Pancreas (tissue), 10 donors: Measurements from ENCODE around the gene POLR3GL. TPM values are rescaled to one million over a fixed set of nuclear protein-coding genes. Genes with fewer than 3 reads are reported as not detected.
A peak's percentile ranks its signal among the peaks of the same experiment; 100 is the strongest.
"Not testable (repeated sequence)": the region's sequence is repeated elsewhere in the genome, so short reads cannot be mapped to it uniquely, and the experiment has no call there.

Experiments
- ATAC-seq, 4 donors: fragments of 200-7000 bp; cut with Tn5 transposase; one replicate each; pipeline versions ENCODE4 v1.8.0 to v1.9.1; 2020; ENCODE audit warnings: mild to moderate bottlenecking in 4 of 4, moderate library complexity in 4 of 4
- DNase-seq, 6 donors: peaks; one replicate each; pipeline ENCODE4 v3.0.0-alpha.2; 2020
- FAIRE-seq: peaks from 2 replicates; lab custom pipeline; 2012; peaks lifted over from hg19 to GRCh38; lab: Jason Lieb, UNC
- H3K27ac ChIP-seq, 4 donors: fragments of 200-600 bp; sonication (generic); 1 replicate in 3 of 4; 2 replicates in 1 of 4; pipeline versions ENCODE4 v1.5.0 to v1.8.0; 2020
- H3K27me3 ChIP-seq, 4 donors: fragments of 200-600 bp; one replicate each; pipeline ENCODE4 v1.8.0; 2021
- H3K36me3 ChIP-seq, 3 donors: fragments of 200-600 bp; sonication (generic) in 1 of 3; one replicate each; pipeline versions ENCODE4 v1.5.0 to v1.8.0; 2020 to 2021
- H3K4me1 ChIP-seq, 3 donors: fragments of 200-600 bp; one replicate each; pipeline ENCODE4 v1.8.0; 2021
- H3K4me3 ChIP-seq, 4 donors: fragments of 200-600 bp; sonication (generic) in 2 of 4; one replicate each; pipeline versions ENCODE4 v1.5.0 to v1.8.0; 2020 to 2021
- H3K9me3 ChIP-seq, 4 donors: fragments of 200-600 bp; one replicate each; pipeline ENCODE4 v1.8.0; 2021
- CTCF ChIP-seq, 4 donors: fragments of 200-600 bp; sonication (generic) in 3 of 4; IDR thresholded peaks; one replicate each; pipeline versions ENCODE4 v1.5.0 to v1.8.0; 2021; ENCODE audit warnings: antibody characterized with exemption in 4 of 4
- WGBS, 2 donors: extraction: QIAGEN DNeasy Blood & Tissue Kit; methylation state at CpG; one replicate each; pipeline ENCODE4 v1.1.7; 2013; 5-methylcytosine and 5-hydroxymethylcytosine counted together
- intact Hi-C, 3 donors: fragments of 100-400 bp; cut with DNase I; formaldehyde crosslinking; loops; one replicate each; pipeline versions ENCODE4 v1.11.1 to v1.14.2; 2022
- polyA plus RNA-seq, 2 donors: library from polyadenylated mRNA; stranded (reverse); fragments of 200-250 nt; gene quantifications; one replicate each; pipeline ENCODE4 v1.2.3, GENCODE V29; 2013
- total RNA-seq, 6 donors: library from RNA; stranded (reverse); fragmentation: NEBNext Ultra II Directional in 4 of 6; extraction: Animal tissue kit (Norgen Biotek cat#: 25700) in 4 of 6; gene quantifications; one replicate each; pipeline versions ENCODE4 v1.2.1 to v1.2.4, GENCODE V29; 2021 to 2023
- donor health status: healthy with polysubstance abuse.
- donor health status: DM: no; HTN: no; CAD: no; lungs with moderate emphysema.
- donor health status: DM: no; HTN: no; CAD: no.
- donor health status: control.
- donor health status: control.
- donor health status: Bipolar disorder and iron deficiency.
- donor health status: DM: yes; HTN: yes; CAD: no.
- donor health status: DM: no; HTN: no; CAD: no.
- donor health status: DM: no; HTN: no; CAD: no.
- donor health status: DM: yes; HTN: yes; CAD: no.

The POLR3GL gene
- total and polyA plus RNA-seq, 8 donors: 3.9 to 27.6 (median 6.3) TPM

GRCh38 chr1:146020058-146021049, 55.9 kb downstream of the POLR3GL start:
- WGBS, 2 donors: 81 to 87% methylated on average over 4 of the region's 4 CpGs
- H3K27ac ChIP-seq: no peak overlapping the region
- peak in 2 of 4 donors; percentile 44 to 48 for ATAC-seq
- H3K4me3 ChIP-seq: no peak overlapping the region
- no peak for FAIRE-seq
- no peaks in the 10 kb centered on the region for H3K9me3 ChIP-seq
- H3K4me1 ChIP-seq: no peaks in the 10 kb centered on the region
- H3K36me3 ChIP-seq: no peaks in the 10 kb centered on the region
- no peaks in the 10 kb centered on the region for H3K27me3 ChIP-seq
- no peak for TF ChIP-seq CTCF (IDR thresholded peaks at IDR 0.05)
- intact Hi-C loops: no loop called here
- DNase-seq: no peak

GRCh38 chr1:146021050-146021445, 56.6 kb downstream of the POLR3GL start:
- H3K9me3 ChIP-seq: no peaks in the 10 kb centered on the region
- H3K4me1 ChIP-seq: no peaks in the 10 kb centered on the region
- intact Hi-C loops: no loop called here
- WGBS, 2 donors: 67 to 69% methylated on average over 1 of the region's 1 CpG
- no peak for FAIRE-seq
- no peaks in the 10 kb centered on the region for H3K27me3 ChIP-seq
- DNase-seq: no peak
- no peaks in the 10 kb centered on the region for H3K36me3 ChIP-seq
- TF ChIP-seq CTCF (IDR thresholded peaks at IDR 0.05): no peak
- ATAC-seq: no peak
- no peak overlapping the region for H3K4me3 ChIP-seq
- H3K27ac ChIP-seq: no peak overlapping the region

GRCh38 chr1:146021622-146022402, 57.3 kb downstream of the POLR3GL start, which contains the start of gene HJV:
Gene HJV, minus strand, starts transcription at chr1:146021735. Its CDS starts 1,504 bp downstream, at chr1:146020231.
- H3K4me1 ChIP-seq: no peaks in the 10 kb centered on the region
- H3K4me3 ChIP-seq: no peak within 1 kb of the TSS
- FAIRE-seq: no peak
- 63 to 65% methylated on average over 5 of the region's 5 CpGs for WGBS, 2 donors
- no peaks in the 10 kb centered on the region for H3K9me3 ChIP-seq
- ATAC-seq: no peak
- TF ChIP-seq CTCF (IDR thresholded peaks at IDR 0.05): no peak
- no peaks in the 10 kb centered on the region for H3K27me3 ChIP-seq
- intact Hi-C loops: no loop called here
- no peak for DNase-seq
- H3K36me3 ChIP-seq: no peaks in the 10 kb centered on the region
- no peak within 1 kb of the TSS for H3K27ac ChIP-seq

- no peaks in the 10 kb centered on the region for H3K27me3 ChIP-seq
- no peaks in the 10 kb centered on the region for H3K36me3 ChIP-seq
- intact Hi-C loops: no loop called here
- no peak for ATAC-seq
- DNase-seq: no peak
- H3K4me3 ChIP-seq: no peak overlapping the region
- no peaks in the 10 kb centered on the region for H3K9me3 ChIP-seq
- no peaks in the 10 kb centered on the region for H3K4me1 ChIP-seq
- no peak for TF ChIP-seq CTCF (IDR thresholded peaks at IDR 0.05)
- no peak overlapping the region for H3K27ac ChIP-seq
- no peak for FAIRE-seq
- WGBS, 2 donors: 74 to 77% methylated on average over 7 of the region's 7 CpGs
Observed at GRCh38 chr1:146022403-146023127, 58.1 kb downstream of the POLR3GL start.

GRCh38 chr1:146025787-146026495, 61.5 kb downstream of the POLR3GL start:
- DNase-seq, intact Hi-C loops, ATAC-seq, H3K4me3 ChIP-seq, H3K4me1 ChIP-seq, FAIRE-seq, H3K27ac ChIP-seq, H3K9me3 ChIP-seq, H3K27me3 ChIP-seq, H3K36me3 ChIP-seq: not testable (repeated sequence)
- WGBS, 2 donors: 73 to 76% methylated on average over 2 of the region's 2 CpGs

- H3K9me3 ChIP-seq, H3K4me1 ChIP-seq, DNase-seq, H3K4me3 ChIP-seq, intact Hi-C loops, ATAC-seq, FAIRE-seq, H3K27ac ChIP-seq, H3K36me3 ChIP-seq, H3K27me3 ChIP-seq: not testable (repeated sequence)
- 73 to 82% methylated on average over 1 of the region's 1 CpG for WGBS, 2 donors
Observed at GRCh38 chr1:146026650-146027049, 62.2 kb downstream of the POLR3GL start.
